ENCODE results near the gene GPRC5D.
A peak's percentile ranks its signal among the peaks of the same experiment; 100 is the strongest.

The GPRC5D gene

DNA sequence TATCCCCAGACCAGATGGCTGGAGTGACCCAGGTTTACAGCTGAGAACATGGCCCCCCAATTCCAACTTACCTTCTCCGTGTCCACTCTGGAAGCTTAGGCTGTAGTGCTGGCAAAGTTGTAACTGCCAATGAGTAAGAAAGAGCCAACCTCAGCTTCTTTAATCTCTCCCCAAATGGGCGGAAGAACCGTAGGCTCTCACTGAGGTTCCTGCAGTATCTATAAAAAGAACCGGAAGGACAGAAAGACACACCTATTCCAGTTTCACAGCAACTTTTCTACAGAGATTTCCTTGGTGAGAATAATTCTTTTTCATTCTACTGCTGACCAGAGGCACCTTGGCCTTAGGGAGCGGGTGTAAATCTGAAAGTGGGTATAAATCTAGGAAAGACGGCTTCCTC is at the start of gene GPRC5D:
GPRC5D (minus strand) TSS at position 135 of the 400 bp plus-strand sequence. CDS start 1,786 bp downstream, outside the sequence.
- no peak for DNase-seq
- no peak for ATAC-seq

DNA sequence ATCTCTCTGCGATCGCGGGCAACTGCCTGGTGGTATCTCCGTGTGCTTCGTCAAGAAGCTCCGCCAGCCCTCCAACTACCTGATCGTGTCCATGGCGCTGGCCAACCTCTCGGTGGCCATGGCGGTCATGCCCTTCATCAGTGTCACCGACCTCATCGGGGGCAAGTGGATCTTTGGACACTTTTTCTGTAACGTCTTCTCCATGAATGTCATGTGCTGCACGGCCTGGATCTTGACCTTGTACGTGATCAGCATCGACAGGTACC is 49.7 kb upstream of the GPRC5D start:
- no peak for ATAC-seq
- DNase-seq, result no peak

DNA sequence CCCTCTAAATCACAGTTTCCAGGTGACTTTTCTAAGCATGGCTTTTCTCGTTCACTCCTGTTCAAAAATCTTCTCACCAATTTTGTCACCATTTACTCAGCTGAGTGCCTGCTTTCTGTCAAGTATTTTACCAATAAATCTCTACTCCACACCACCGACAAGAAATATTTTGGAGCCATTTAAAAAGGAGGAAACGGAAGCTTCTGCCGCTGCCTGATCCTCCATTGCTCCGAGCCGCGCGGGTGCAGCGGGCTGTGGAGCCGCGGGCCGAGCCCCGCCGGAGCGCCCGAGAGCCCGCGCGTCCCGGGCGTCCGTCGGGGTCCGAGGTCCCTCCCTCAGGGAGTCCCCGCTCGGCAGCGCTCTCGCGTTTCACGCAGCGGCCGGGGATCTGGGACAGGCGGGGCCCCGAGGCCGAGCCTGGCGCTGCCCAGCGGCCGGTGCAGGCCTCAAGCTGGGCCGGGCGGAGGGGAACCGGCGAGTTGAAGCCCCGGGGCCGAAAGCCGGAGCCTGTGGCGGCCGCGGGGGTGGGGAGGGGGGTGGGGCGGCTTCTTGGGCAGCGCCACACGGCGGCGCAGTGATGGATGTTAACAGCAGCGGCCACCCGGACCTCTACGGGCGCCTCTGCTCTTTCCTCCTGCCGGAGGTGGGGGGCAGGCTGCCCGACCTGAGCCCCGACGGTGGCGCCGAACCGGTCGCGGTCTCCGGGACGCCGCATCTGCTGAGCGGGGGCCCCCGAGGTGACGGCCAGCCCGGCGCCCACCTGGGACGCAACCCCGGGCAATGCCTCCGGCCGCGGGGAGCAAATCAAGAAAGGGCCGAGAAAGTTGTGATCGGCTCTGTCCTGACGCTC is 49.2 kb upstream of the GPRC5D start:
- ATAC-seq, result peak; percentile 11
- DNase-seq, result peak; percentile 48

DNA sequence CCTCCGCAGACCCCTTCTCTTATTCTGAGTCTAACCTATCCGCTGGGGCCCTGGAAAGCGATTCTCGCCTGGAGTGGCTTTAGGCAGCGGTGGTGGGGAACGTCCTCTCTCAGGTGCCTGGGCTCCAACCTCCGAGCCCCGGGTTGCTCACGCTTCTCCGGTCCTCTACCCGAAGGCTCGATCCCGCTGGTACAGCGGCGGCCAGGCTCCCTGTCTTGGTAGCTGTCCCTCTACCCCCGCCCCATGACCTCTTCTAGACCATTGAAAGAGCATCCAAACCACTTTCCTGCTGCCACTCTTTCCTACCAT is 48.6 kb upstream of the GPRC5D start:
- ATAC-seq, result peak; percentile 30

DNA sequence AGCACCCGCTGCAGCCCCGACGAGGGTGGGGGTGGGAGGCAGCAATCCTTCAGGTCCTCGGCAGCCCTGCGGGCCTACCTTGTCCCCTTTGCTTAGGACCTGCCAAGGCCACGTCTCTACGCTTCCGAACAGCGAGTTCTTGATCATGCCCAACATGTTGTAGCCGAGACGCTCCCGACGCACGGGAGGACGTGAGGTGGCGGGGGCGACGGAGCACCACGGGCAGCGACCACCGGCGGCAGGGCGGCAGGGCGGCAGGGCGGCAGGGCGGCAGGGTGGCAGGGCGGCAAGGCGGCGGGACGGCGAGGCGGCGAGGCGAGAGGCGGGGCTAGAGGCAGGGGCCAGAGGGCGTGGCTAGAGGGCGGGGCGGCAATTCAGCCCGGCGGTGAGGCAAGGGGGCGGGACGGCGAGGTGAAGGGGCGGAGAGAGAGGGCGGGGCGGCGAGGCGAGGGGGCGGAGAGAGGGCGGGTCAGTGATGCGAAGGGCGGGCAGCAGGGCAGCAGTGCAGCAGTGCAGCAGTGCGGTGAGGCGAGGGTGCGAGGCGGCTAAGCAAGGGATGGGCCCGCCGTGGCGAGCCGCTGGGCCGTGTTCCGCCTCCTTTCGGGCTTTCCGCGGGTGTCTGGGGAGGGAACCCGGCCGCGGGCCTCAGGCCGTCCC is 48.1 kb upstream of the GPRC5D start, which contains the start of gene HEBP1:
HEBP1 (minus strand) TSS at position 307 of the 657 bp plus-strand sequence; CDS start at position 156, 151 bp downstream.
- ATAC-seq (peak; percentile 94), DNase-seq (peak; percentile 99)

More for the DNA sequence above, 48.6 kb upstream of the GPRC5D start:
- DNase-seq, result no peak

DNA sequence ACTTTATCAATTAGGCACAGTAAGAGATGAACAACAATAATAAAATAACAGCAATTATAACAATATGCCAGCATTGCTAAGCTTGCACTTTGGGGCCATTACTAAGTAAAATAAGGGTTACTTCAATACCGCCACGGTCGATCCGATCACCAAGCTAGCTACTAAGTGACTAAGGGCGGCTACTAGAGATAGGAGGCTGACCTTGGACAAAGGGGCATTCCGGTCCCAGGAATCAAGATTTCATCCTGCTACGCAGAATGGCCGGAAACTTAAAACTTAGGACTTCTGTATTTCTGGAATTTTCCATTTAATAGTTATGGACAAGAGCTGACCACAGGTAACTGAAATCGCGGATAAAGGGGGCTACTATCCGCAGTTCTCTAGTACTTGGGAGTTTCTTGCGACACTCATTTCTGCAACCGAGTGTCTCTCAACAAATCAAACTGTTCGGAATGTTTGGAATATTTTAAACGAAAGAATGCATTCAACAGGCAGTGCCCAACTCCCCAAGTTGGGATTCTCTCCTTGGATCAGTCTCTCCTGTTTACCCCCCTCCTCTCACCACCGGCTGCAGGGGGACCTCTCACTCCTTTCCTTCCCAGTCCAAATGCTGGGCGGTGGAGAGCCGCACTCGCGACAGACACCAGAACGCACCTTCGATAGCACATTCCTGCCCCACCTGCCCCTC is 47.4 kb upstream of the GPRC5D start:
- no peak for ATAC-seq
- no peak for DNase-seq

DNA sequence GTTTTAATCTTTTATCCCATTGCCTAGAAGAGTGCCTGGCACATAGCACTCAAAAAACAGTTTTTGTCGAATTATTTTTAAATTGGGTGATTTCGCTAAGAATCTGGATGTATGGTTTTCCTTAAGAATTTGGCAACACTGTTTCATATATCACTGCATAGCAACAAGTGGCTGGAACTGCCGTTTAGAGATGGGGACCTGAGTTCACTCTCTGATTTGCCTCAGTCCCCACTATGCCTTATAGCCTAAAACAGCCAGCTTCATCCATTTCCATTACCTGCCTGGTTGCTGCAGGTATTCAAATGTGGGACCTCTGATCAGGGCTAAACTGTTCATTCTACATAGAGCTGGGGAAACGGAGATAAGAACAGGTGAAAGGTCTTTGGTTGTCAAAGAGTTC is 46.3 kb upstream of the GPRC5D start:
- DNase-seq (no peak), ATAC-seq (no peak)

DNA sequence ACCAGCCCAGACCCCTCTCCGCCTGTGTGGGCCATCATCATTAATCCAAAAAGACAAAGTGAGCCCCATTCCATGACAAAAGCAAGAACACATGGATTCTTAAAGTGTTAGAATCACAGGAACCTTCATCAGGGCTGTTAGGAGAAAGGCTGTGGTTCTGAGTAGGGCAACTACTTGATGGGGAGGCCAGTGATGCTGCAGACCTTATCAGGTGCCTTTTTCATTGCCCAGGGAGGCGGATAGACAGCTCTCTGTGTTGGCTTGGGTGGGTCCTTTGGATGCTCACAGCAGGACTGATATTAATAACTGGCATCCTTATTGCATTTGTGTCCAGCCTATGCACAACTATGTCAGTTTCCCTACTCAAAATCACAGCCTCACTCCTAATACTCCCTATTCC is 45.8 kb upstream of the GPRC5D start:
- DNase-seq (no peak), ATAC-seq (no peak)

DNA sequence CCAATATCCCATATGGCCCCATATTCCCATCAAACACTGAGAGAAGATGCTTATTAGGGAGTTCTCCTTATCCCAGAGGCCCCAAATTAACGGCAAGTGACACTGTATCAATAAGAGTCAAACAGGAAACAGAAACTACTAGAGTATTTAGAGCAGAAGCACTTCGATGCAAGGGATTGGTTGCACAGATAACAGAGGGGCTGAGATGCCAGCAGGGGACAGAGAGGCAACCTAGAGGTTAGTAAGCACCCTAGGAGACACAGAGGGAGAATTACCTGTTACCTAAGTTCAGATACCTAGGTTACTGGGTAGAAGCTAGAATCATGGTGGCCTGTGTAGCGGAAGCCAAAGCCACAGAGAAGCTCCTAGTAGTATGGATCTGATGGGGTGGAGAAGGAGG is 45.2 kb upstream of the GPRC5D start:
- DNase-seq (no peak), ATAC-seq (no peak)

DNA sequence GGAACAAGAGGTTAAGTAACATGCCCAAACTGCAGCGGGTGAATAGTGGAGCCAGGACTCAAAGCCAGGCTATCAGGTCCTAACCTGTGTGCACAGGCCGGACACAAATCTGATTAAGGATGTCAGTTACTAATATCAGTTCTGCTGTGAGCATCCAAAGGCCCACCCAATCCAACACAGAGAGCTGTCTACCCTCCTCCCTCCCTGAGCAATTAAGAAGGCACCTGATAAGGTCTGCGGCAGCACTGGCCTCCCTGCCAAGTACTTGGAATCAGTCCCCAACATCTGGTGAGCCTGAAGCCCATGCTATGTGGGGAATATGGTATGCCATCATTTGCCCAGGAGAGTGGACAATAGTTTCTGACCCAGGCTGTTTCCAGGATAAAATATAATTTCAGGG is 44.2 kb upstream of the GPRC5D start:
- ATAC-seq (no peak), DNase-seq (no peak)

DNA sequence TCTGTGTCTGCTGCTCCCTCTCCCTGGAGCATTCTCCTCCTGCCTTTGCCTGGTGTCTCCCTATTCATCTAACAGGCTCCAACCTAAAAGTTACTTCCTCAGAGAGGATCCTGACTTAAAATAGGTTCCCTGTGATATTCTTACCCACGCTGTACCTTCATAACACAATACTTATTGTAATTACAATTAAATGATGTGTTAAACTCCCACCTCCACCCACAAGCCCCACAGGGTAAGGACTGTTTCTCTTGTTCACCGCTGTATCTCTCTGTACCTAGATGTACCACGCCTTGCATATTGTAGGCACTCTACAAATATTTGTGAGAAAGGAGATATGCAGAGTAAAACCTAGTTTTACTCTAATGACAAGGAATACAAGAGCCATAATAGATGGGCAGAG is 43.1 kb upstream of the GPRC5D start:
- ATAC-seq (no peak), DNase-seq (no peak)

DNA sequence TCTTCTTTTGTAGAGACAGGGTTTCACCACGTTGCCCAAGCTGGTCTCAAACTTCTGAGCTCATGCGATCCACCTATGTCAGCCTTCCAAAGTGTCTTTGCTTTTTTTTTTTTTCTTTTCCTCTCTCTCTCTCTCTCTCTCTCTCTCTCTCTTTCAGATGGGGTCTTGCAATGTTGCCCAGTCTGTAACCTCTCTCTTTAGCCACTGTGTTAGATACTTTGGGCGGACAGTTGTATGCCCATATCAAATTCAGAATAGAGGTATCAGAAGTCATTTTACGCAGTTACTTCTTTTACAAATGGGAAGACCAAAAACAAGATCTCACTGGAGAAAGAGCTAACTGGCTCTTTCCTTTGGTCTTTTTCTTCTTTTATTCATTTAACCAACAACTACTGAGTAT is 41.4 kb upstream of the GPRC5D start:
- DNase-seq (no peak), ATAC-seq (no peak)

DNA sequence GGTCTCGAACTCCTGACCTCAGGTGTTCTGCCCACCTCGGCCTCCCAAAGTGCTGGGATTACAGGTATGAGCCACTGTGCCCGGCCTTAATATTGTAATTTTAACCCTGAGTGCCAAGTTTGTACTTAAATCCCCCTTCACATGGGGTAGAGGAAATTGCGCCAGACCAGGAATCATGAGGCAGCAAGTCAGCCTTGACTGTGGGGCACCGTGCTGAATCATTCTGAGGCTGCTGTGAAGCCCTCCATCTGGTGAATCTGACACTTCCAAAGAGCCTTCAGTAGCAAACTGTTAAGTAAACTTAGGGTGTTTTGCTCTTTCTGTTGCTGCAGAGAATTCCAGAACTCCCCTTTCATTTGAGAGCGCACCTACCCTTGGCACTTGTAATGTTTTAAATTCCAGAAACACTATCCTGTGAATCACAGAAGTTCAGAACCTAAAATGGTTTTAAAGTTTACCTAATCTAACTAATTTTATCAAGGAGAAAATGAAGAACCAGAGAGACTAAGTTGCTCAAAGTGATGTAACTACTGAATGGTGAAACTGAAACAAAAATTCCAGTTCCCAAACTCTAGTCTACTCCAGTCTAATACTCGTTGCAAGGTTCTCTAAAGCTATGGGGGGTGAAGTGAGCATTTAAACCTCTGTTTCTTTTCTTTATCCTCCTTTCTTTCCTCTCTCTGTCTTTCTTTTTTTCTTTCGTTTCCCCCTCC is 40.6 kb upstream of the GPRC5D start:
- ATAC-seq, result no peak
- no peak for DNase-seq

DNA sequence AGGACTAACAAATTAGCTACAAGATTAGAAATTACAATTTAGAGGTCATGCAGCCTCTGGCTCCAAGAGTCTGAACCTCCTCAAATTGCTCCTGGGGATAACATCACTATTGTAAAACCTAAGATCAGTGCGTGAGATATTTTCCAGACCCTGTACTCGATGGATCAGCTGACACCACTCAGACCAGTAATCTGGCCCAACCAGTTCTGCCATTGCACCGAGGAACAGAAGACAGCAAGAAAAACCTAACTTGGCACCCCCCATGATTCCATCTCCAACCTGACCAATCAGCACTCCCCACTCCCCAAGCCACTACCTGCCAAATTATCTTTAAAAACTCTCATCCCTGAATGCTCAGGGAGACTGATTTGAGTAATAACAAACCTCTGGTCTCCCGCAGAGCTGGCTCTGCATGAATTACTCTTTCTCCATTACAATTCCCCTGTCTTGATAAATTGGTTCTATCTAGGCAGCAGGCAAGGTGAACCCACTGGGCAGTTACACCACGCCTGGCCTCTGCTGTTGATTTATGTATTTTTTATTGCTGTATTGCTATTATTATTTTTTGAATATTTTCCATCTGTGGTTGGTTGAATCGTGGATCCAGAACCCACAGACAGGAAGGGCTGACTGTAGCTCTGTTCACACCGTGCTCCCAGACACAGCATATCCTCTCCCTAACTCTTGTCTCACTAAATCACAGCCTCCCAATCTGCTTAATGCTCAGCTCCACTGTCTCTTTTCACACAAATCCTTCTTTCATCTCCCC is 38.9 kb upstream of the GPRC5D start:
- no peak for DNase-seq
- ATAC-seq, result no peak

DNA sequence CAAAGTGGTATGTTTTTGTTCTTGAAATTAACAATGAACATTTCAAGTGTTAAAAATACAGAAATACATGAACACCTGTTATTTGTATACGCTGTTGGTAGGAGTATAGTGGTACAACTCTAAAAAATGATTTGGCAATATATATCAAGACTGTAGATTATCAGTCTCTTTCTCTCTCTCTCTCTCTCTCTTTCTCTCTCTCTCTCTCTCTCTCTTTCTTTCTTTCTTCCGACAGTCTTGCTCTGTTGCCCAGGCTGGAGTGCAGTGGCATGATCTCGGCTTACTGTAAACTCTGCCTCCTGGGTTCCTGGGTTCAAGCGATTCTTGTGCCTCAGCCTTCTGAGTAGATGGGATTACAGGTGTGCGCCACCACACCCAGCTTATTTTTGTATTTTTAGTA is 35.5 kb upstream of the GPRC5D start:
- DNase-seq, result no peak
- ATAC-seq, result no peak

DNA sequence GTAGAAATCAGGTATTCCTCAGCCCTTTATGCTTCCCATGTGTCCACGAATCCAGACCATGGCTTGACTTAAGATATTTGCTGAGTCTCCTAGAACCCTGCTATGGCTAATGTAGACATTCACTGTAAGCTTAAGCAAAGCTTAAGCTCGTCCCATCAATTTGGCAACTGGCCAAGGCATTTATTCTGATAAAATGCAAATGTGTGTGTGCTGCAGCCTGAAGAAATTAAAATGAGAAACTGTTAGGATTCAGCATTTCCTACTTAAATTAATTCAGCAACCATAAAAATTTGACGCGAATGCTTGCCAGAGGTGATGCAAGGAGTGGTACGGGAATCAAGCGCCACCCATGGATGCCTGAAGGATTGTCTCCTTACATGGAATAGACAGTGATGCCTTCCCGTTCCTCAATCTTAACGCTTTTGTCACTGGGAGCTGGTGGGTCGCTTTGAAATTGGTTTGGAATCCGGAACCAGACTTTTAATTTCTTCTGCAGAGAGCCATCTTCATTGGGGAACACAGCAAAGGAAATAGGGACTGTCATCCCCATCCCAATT is 34.9 kb upstream of the GPRC5D start:
- ATAC-seq (no peak), DNase-seq (no peak)

DNA sequence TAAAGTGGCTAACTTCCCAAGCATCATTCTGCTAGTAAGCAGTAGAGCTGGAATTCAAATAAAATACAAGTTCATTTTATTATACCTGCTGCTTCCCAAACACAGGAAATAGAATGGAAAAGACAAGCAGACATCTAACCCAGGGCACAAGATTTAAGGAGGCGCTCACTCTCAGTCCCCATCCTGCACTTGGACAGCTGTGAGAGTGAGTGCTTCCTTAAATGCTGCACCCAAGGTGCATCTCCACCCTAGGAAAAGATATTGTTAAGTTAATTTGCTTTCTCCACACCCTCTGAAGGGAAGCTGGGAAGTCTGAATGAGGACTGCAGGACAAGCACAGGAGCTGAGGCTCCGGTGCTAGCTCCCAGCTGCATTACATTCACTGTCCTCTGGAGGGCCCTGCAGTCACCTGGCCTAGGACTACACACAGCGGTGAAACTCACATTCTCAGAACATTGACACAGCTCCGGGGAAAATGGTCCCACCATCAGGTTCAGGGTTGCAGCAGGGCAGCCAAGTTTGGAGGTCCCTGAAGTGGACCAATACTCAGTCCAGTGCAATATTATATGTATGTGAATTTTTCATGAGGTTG is 33.9 kb upstream of the GPRC5D start:
- ATAC-seq (peak; percentile 63), DNase-seq (no peak)

DNA sequence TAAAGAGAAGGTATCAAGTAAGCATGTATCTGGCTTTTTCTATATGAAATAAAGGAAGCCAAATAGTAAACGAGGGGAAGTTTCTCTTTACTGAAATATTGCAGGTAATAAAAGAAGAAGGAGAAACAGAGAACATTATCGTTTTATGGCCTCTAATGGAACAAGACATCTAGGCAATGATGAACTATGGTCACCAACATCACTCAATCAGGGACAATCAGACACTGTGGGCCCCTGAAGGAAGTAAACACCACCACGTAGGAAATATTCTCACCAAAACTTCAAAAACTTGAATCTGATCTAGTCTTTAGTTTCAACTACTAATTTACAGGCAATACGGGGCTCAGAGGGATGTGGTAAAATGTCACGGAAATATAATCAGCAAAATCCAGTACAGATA is 32.2 kb upstream of the GPRC5D start:
- DNase-seq (no peak), ATAC-seq (no peak)

DNA sequence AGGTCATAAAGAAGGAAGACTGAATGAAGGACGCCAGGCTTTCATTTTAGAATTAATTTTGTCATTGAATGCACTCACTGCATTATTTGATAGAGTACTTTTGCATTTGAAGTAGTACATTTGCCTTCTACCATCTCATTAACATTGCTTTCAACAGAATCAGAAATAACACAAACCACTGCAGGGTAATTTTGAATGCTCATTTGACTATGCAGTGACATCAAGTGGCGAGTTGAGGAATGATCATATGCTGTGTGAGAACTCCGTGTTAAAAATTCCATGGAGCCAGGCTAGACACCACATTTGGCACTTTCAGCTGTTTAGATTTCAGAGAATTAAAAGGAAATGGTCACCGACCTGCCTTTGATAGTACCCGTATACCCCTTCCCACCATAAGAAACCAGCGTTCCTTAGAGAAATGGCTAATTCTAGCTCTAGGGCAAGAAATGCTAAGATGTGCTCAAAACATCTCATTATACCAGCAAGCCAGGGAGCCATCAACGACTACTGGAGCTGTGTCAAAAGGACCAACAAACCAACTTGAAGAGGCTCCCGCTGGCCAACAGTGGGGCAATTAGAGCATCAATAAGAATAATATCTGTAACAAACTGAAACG is 31.6 kb upstream of the GPRC5D start:
- DNase-seq (no peak), ATAC-seq (no peak)

DNA sequence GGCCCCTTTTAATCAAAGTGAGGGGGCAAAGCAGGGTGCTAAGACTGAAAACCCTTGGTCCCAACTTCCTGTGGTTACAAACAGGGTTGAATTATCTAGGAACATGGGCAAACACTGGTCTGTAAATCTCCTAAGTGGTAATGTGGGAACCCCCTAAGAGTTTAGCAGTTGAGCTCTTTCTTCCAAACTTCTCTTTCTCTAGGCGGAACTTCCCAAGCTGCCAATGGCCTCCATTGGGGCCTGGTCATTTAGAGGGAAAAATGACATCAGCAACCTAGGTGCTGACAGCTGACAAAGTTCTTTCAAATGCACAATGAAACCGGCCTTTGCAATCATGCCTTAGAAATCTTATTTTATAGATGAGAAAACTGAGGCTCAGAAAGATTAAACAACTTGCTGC is 30.4 kb upstream of the GPRC5D start:
- no peak for DNase-seq
- no peak for ATAC-seq

DNA sequence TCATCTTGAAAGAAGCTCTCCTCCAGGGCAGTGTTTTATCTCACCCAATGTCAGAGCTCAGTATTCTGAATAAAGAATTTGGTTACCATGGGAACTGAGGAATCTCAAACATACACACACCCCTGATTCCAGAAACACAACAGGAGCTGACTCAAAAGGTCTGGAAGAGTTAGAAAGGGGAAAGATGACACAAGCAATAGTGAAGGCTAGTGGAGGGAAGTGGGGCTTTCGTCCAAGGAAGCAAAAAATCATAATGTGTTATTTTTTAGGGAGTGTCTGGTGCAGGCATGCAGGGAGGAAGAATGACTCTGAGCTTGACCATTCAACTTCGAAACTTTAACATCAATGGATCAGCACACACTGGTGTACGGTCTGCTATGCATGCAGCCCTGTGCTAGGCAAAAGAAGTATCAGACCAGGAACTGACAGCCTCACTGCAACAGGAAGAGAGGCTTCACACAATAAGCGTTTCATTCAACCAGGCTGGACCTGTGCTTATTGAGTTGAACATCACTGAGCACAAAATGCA is 27.8 kb upstream of the GPRC5D start:
- ATAC-seq, result no peak
- no peak for DNase-seq

Data from stimulated activated naive CD8-positive, alpha-beta T cell treated with anti-CD3 and anti-CD28 coated beads, Interleukin-15, Interleukin-2, amounts not matched to agents 100 U/mL and 50 U/mL, for 24 hours (primary cell).